ENCODE results near the gene NXPH3.
A peak's percentile ranks its signal among the peaks of the same experiment; 100 is the strongest.

NXPH3 gene

DNA sequence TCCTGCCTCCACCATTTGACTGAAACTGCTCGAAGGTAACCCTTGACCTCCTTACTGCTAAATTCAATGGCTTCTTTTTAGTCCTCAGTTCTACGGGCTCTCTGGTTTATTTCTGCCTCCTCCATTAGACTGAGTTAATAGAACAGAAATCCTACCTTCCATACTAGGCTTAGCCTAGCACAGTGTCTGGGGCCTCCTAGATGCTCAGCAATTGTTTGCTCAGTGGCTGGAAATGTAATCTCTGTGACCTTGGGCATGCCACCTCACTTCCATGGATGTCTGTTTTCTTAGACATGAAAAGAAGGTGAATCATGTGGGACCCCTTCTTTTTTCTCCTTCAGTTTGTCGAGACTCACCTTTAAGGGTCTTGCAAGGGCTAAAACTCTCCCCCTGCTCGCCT lies 19.7 kb downstream of the NXPH3 start:
- DNase-seq: no peak

DNA sequence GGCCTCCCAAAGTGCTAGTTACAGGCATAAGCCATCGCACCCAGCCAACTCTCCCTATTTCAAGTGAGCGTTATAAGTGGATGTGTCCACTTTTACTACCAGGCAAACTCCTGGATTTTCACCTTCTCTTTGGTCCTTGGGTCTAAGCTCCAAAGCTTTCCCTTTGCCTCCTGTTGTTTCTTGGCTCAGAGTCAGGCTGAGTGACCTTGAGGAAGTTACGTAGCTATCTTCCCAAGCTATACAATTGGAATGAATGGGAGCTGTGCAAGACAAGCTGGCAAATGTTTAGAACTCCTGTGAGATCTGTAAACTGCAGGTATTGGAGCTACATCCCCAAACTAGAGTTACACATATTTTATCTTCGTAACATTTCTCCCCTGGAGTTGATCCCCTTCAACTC lies 20.3 kb downstream of the NXPH3 start:
- no peak for DNase-seq

DNA sequence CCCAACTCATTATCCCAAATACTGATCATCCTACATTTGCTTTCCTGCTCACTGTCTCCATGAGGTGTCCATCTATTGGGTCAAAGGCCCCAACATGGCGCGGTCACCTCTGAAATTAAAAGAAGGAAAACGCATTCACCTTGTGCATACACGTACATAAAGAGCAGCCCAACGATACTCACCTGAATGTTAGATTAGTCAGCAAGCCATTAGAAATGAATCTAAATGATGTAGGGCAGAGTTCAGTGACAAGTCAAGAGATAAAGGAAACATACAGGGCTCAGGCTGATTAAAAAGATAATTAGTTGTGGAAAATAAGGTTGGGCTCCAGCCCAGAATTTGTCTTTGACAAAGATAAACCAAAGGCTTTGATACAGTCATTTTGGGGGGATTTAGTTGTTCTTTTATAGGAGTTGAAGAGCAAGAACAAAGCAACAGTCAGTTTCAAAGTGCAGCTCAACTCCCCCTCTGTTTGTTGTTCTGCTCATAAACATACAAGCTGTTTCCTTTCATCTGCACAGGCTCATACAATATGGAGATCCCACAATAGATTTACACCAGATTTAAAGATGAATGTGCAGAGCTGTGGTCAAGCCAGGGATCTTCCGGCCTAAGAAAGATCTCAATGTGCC lies 21.1 kb downstream of the NXPH3 start:
- peak; percentile 19 for DNase-seq

DNA sequence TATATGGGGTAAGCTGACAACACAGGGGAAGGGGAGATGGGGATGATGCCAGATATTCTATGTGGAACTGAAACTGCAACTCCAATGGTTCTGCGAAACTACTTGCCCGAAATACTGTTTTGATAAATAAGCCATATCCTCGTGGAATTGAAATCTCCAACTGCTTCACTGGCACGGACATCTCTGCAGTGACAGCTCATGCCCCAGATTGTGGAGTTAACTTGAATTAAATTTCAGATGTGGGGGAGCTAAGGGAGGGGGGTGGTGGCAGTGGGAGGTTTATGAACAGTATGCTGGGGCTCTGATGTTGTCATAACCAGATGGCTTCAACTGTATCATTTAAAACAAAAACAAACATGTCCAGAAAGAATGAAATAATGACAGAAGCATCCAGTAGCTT lies 21.8 kb downstream of the NXPH3 start:
- DNase-seq: no peak

DNA sequence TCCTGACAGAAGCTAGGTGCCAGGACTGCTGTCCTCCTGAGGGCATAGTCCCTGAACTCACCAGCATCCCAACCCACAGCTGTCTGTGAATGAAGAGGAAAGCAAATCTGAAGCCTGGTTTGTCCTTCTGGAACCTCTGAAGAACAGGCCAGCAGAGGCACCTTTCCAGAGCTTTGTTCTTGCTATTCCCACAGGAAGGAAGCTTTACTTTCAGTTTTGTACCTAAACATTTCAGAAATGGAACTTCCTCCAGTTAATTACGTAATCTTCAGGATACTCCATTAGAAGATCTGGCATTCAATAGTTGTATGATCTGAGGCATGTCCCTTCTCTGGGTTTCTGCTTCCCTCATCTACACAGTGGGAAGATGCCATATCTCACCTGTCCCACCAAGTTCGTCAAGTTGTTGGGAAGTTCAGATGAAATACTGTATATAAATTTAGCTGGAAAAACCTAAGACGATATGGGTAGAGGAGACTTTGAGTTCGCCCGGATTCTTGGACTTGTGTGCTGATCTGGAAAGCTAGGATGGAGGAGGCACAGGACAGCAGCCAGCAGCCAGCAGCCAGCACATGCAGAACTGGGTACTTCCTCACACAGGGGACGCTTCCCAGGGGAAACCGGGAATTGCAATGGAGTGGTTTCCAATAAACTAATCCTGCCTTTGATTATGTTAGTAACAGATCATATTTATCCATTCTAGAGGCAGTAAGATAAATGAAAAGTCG lies 22.4 kb downstream of the NXPH3 start:
- no peak for DNase-seq

DNA sequence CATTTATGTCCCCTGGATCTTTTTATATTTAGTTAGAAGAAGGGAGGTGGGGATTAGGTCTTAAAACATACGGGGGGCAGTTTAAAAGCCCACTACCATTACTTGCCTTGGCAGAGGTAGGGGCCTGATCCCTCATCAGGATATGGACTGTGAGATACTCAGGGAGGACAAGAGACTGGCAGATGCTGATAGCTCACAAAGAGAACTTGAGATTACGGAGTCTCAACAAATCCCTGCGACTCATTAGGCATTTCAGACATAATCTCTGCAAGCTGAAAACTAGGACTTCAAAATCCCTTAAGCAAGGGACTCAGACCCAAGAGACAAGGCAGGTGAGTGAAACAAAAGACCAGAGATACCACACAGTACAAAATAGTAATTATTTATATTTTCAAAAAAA lies 23.2 kb downstream of the NXPH3 start:
- DNase-seq: no peak

DNA sequence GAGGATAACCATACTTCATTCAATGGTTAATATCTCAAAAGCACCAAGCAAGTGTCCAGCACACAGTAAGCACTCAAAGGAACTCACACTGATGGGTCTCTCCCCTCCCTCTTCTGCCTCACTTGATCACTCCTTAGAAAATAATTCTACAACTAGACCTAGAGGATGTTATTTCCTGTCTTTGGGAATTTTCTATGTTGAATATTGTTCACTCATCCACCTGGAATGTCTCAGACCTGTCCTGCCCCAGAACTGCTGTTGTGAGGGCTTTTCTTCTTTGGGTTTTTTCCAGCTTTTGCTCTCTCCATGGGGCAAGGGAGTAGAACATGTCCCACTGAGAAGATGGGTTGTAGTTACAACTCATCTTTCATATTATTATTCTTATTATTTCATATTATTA lies 25.3 kb downstream of the NXPH3 start:
- no peak for DNase-seq

DNA sequence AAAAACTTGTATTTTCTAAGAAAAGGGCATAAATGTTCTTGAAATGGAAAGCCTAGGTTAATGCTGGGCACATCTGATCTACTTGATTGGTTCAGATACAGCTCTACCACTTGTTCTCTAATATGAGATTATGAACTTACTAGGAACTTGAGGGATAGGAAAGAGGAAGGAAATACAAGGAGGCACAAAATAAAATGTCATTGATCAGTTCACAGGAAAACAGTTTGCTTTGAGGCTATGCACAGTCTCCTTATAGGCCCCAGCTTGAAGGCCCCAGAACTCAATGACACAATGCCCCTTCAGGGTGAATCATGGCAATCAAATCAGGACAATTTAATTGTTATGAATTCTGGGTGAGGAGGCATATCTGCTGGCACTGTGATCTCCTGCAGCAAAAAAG lies 27.1 kb downstream of the NXPH3 start:
- no peak for DNase-seq

DNA sequence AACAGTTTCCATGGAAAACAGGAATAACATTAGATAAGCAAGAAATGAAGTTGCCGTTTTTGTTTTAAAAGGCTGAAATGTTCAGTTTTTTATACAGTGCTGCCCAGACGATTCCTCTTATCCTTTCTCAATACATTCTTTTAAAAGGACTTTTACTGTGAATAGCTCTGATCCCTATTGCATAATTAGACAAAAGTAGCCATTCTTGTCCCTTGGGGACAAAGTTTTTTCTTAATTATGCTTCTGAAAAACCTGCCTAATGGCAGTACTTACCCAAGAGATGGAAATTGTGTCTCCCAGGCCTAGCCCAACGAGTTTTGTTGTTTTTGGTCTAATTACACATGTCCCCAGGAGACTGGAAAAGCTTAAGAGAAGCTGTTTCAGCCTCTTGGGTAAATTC lies 27.6 kb downstream of the NXPH3 start:
- no peak for DNase-seq

DNA sequence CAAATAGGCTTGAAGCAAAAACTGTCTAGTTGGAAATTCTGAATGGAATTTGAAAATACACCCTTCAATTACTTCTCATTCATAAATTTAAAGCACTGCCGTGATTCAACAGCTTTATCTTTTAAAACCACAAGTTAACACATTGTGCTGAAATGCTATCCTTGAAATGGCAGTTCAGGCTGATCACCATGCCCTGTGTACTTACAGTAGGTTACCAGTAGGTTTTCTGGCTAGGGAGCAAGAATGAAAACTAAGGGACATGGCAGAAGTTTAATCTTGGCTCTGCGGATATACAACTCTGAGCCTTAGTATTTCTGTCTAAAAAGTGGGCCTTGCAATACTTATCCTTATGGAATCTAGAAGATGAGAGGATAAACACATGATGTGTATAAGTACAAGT lies 28.0 kb downstream of the NXPH3 start:
- DNase-seq: no peak

DNA sequence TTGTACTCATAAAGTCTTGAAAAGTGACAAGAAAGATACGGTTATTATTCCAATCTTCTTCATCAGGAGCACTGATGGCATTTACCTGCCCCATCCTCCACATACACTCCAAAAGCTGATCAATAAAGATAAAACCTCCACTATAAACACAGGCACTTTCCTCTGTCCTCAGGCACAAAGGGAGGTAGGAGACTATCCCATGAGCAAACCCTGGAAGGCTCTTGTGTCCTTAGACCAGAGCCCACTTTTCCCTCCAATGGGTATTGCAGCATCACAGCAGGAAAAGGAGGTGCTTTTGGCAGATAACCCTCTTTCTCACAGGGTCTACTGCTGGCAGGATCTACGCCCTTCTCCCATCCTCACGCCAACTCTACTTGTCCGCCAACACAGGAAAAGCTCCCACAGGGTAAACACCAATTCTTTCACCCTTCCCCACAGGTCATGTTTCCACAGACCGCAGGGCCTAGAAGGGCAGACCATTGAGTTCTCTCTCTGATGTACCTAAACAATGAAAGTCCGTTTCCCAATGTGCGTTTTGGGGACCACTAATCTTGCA lies 28.7 kb downstream of the NXPH3 start:
- DNase-seq: no peak

DNA sequence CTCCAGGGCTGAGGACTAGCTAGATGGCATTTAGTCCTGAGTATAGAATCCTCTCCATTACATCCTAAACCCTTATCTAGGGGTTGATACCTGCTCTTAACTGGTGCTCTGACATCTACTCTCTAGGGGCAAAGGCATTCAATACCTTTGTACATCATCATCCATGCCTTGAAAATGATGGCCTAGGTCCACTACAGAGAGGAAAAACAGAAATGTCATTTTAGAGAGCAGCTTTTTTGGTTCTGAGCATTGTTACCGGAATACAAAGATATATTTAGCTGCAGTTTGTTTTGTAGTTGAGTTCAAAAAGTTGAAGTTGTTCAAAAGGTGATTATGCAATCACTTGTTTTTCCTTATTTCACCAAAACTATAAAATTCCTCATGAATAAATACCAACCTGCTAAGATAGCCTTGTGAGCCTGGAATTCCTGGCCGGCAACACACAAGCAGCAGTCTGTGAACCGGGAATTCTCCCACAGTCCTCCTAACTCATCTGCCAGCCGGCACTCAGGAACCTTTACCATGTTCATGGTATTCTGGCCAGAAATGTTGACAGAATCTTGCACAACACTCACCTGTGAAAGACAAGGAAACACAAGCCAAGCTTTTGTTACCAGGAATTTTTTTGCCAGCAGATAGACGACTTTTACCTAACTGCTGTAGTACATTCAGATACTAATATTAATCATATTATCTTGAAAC lies 35.4 kb downstream of the NXPH3 start:
- DNase-seq: no peak

DNA sequence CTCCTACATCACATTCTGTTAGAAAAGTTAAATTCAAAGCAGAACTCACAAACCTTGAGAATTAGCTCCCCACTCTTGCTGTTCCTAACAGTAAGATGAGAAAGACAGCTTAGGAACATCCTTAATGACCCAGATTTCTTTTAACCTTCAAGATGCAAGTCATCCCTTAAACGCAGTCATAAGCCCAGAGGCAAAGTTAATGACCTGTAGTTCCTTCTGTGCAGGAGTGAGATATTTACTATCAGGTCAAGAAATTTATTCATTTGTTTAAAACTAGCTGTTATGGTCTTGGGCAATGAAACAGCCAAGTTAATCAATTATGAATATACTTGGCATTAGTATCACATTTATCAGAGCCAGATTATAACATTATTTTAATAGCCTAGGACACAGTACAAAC lies 37.1 kb downstream of the NXPH3 start:
- DNase-seq: no peak

DNA sequence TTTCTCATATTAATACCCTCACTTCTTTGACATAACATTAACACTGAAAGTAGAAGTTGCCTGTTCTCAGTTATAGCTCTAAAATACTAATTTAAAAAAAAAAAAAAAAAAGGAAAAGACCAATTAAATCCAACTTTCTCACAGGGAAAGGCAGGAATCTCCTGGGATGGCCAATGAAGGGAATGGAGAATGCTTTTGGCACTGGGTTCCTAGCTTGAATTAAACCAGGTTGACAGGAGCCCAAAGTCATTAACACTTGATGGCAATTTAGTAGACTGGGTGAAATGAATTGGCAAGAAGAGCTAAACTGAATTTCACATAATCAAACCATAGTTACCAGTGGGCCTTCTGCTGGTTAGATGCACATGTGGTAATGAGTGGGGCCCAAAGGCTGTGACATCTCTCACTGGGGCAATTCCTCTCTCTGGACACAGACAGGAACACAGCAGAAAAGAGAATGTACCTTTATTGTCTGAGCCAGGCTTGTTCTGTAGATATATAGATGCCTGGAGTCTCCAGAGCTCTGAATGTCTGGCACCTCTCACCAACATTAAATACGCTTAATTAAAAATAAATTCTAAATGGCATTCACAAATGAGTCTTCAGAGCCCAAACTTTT lies 37.6 kb downstream of the NXPH3 start:
- DNase-seq: no peak

DNA sequence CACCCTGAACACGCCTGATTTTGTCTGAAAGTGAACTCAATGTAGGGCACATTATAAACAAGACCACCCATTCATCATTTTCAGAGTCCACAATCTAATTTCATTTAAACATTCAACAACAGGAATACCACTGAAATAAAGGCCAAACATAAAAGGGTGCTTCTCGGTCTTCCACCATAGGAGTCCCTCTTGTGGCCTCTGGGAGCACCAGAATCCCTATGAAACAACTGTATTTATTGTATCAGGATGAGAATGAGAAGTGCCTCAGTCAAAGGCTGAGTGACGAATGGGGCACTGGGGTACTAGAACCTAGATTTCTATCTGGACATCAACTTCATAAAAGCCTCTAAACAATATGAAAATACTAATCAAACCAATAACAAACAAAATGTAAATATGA lies 40.4 kb downstream of the NXPH3 start:
- DNase-seq: peak; percentile 67

DNA sequence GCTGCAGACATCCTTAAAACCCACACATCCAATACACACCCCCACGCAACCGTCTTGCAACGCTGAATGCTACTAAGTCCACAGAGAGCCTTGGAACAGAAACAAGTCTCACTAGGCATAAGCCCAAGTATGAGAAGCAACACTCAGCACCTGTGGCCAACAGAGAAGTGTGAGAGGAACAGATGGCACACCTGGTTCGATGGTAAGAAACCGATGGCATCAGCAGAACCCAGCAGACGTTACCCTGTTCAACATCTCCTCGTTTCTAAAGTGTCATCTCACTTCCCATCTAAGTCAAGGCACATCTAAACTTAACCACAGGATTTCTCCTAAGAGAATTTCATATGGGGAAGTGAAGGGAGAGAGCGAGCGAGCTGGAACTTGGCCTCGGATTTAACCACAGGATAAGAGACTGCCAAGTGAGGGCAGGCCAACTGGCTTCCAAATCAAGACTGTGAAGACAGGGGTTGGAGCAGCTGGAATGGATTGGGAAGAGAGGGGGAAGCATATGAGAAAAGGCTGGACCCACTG lies 41.0 kb downstream of the NXPH3 start:
- no peak for DNase-seq

DNA sequence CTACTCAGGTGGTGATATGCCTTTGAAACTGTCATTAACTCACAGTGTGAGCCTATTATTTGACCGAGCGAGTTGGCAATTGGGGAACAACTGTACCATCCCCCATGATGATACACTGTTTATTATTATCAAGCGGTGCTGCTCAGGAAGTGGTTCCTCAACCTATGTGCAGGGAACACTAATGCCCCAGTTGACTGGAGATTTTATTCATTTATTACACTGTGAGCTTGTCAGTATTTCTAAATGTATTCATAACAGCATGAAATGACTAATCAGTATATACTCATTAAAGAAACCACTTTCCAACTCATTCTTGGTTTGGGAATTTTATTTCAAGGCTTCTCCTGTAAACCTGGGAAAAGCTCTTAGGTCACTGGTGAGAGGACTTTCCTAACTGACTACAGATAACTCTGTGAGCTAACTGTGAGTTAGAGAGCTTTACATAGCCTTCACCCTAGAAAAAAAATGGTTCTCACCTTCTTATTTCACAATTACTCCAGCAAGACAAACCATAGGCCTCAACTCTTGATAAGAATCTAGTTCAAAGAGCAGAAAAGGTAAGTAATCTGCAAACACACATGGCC lies 42.4 kb downstream of the NXPH3 start:
- no peak for DNase-seq

DNA sequence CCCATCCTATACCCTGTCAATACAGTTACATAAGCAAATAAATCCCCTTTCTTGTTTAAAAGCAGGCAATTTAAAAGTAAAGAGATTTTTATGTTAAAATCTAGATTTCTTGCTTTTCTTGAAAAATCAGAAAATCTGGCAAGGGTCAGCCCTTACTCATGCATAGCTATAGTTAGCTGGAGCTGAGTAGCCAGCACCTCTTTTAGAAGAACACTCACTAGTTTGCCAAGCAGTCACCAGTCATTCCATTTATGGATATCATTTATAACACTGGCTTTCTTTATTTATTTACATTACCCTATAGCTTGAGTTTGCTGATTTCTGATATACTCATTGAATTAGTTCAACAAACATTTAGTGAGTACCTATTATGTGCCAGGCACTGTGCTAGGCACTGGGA lies 45.7 kb downstream of the NXPH3 start:
- no peak for DNase-seq

DNA sequence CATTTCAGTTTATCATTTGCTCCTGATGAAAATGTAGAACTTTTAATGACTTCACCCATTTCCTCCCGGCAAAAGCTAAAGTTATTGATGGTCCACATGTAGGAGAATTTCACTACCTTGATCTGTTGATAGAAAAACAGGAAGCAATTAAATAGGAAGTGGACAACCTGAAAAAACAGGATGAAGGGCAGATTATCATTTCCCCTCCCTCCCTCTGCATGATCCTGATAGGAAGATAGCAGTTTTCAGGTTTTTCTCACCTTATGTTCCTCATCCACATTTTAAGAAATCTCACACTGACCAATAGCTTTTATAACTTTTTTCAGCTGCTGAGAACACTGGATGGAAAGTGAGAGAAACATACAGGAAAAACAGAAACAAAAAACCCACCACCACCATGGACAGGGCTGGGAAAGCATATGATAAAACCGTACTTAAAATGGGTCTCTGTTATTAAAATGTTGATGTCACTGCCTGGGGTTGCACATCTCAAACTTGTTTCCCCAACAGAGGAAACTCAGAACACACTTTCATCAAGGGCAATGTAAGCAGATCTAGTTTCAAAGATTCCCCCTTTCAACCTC lies 46.4 kb downstream of the NXPH3 start:
- no peak for DNase-seq

DNA sequence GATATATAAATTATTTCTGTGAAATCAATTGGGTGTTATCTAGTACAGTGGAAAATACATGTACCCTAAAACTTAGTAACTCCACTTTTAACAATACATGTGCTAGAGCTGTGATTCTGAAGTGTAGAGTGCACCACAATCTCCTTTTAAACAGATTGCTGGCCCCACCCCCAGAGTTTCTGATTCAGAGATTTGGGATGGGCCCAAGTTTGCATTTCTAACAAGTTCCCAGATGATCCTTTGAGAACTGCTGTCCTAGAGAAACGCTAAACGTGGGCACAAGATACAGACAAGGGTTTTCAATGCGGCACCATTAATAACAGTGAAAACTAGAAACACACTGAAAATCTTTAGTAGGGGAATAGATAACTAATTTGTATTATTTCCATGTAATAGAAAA lies 49.2 kb downstream of the NXPH3 start:
- no peak for DNase-seq

DNA sequence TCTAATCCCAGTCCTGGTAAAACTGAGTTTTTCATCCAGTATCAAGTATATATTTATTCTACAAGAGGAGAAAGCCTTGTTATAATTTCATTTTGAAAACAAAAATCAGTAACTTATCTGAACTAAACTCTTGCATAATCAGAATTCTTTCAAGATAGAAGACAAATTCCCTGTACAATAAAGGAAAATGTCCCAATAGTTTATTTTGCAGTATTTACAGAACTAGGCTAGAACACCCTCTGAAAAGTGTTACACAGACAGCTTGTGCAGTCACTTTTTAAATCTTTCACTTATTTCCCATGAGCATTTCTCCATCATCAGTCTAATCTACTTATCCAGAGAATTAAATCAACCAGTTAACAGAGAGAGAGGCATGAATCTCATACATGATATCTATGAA lies 53.8 kb downstream of the NXPH3 start:
- DNase-seq: no peak

DNA sequence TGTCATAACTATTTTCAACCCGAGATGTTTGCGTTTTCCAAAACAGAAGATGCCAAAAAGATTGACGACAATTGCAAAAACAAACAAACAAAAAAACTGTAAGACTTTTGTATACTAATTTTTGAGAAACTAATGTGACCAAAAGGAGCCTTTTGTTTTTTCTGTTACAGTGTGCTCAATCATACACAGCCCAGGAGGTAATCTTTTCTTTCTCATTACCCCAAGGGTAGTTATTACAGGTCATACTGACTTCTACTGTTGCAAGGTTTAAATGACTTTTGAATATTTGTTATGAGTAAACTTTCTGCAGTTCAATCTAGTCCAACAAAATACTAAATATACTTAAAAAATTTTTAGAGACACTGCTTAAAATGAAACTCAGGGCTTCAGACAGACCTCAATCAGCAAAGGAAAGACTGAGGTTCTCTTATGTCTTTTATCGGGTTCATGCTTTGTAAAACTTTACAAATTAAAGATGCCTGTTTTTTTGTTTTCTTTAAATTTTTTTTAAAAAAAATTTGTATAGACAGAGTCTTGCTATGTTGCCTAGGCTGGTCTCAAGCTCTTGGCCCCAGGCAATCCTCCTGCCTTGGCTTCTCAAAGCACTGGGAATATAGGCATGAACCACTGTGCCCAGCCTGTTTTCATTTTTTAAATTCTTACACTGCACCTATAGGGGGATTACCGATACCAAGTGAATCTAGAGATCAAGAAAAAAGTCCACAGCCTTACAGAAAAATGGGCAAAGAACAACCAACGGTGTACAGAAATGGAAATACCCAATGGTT lies 54.6 kb downstream of the NXPH3 start:
- DNase-seq: no peak

All from NCI-H1694 (cell line).